Panc1 (cell line): ENCODE measurements around the gene MYADML2. TPM values are rescaled to one million over a fixed set of nuclear protein-coding genes. Genes with fewer than 3 reads are reported as not detected.

Experiments
- ATAC-seq: fragments of 200-7000 bp; cut with Tn5 transposase; 2 replicates; pipeline ENCODE4 v1.9.1; 2020; ENCODE audit warnings: mild to moderate bottlenecking, moderate library complexity
- BruUV-seq: library from RNA; stranded (reverse); fragments of 400-500 nt; replicated peaks from 2 replicates; lab custom pipeline; 2021; lab: Mats Ljungman, UMichigan
- CTCF ChIA-PET: fragments of 300-600 bp; sonication (Branson Sonifier 250); formaldehyde crosslinking; loops from one replicate; lab custom pipeline; 2022; ENCODE audit warnings: antibody characterized with exemption; lab: Charles Lee
- POLR2A ChIA-PET: fragments of 300-600 bp; sonication (Branson Sonifier 250); formaldehyde crosslinking; loops from one replicate; lab custom pipeline; 2022; ENCODE audit warnings: antibody characterized with exemption; lab: Charles Lee
- DNase-seq: peaks from one replicate; pipeline ENCODE4 v3.0.0-alpha.2; 2010; ENCODE audit warnings: low read depth, low spot score
- H3K27ac ChIP-seq: 2 replicates; pipeline ENCODE4 v1.5.1; 2011; ENCODE audit warnings: mild to moderate bottlenecking, low read length, inconsistent platforms
- H3K27me3 ChIP-seq: fragments of 200-500 bp; sonication (Bioruptor generic); 2 replicates; pipeline ENCODE4 v1.6.0; 2014; ENCODE audit warnings: low read length, inconsistent platforms; ENCODE audit not compliant: control insufficient read depth, insufficient read depth
- H3K36me3 ChIP-seq: fragments of 200-500 bp; sonication (Bioruptor generic); 2 replicates; pipeline ENCODE4 v1.5.1; 2014; ENCODE audit warnings: inconsistent platforms, mild to moderate bottlenecking, low read length, moderate library complexity; ENCODE audit not compliant: control insufficient read depth, insufficient read depth
- H3K4me1 ChIP-seq: 2 replicates; pipeline ENCODE4 v1.5.1; 2011; ENCODE audit warnings: inconsistent platforms, mild to moderate bottlenecking, low read length, moderate library complexity; ENCODE audit not compliant: control insufficient read depth, insufficient read depth
- H3K4me3 ChIP-seq, 2 experiments: 2 replicates each; pipeline ENCODE4 v1.5.1; 2011 to 2012; ENCODE audit warnings: low read depth in 2 of 2, low read length in 2 of 2, mild to moderate bottlenecking in 2 of 2, inconsistent platforms in 1 of 2, moderate library complexity in 1 of 2
- H3K9me3 ChIP-seq: fragments of 200-500 bp; sonication (Bioruptor generic); 2 replicates; pipeline ENCODE4 v1.5.1; 2014; ENCODE audit warnings: low read depth, mild to moderate bottlenecking, inconsistent platforms, low read length, moderate library complexity; ENCODE audit not compliant: control insufficient read depth, insufficient read depth
- POLR2AphosphoS5 ChIP-seq: IDR thresholded peaks from 2 replicates; pipeline ENCODE4 v1.6.1; 2012; ENCODE audit warnings: mild to moderate bottlenecking, low read depth, low read length, moderate library complexity
- SIN3A ChIP-seq: IDR thresholded peaks from 2 replicates; pipeline ENCODE4 v1.6.1; 2012; ENCODE audit warnings: low read depth, mild to moderate bottlenecking, low read length, moderate library complexity, borderline replicate concordance; ENCODE audit not compliant: insufficient read depth
- TCF7L2 ChIP-seq: IDR thresholded peaks from 2 replicates; pipeline ENCODE4 v1.6.1; 2011; ENCODE audit warnings: mild to moderate bottlenecking, low read depth, low read length, inconsistent platforms
- in situ Hi-C: cut with HindIII; loops from 2 replicates; pipeline ENCODE4 v1.10.0; 2016; ENCODE audit warnings: low sequenced_read_pairs, low pct_unique_long_range_greater_than_20kb
- intact Hi-C: fragments of 100-400 bp; cut with micrococcal nuclease; formaldehyde crosslinking; loops from one replicate; pipeline ENCODE4 v1.10.0; 2022; ENCODE audit not compliant: unreplicated experiment
- total RNA-seq: library from RNA; stranded (reverse); gene quantifications from one replicate; pipeline ENCODE4 v1.2.1, GENCODE V29; 2021; ENCODE audit not compliant: unreplicated experiment
- TF ChIP-seq, protein P1 (sequence below), 2 experiments: IDR thresholded peaks; 2 replicates each; pipeline ENCODE4 v1.6.1; 2011 to 2012; ENCODE audit warnings: low read depth in 2 of 2, control low read depth in 1 of 2, low read length in 1 of 2, mild to moderate bottlenecking in 1 of 2, moderate library complexity in 1 of 2; ENCODE audit not compliant: insufficient read depth in 1 of 2

MYADML2 gene
- total RNA-seq, 1 experiment from 2014 or later = not detected

- DNase-seq (no peak), ATAC-seq (peak; percentile 6; the same call in 1 of the 2 replicates)
- Histone ChIP-seq H3K36me3 (no peaks in the 10 kb centered on the region), H3K9me3 (no peaks in the 10 kb centered on the region), H3K27ac (no peak within 1 kb of the TSS), H3K27me3 (no peaks in the 10 kb centered on the region), H3K4me1 (peaks cover 27% of the 10 kb centered on the region), H3K4me3 (peak within 1 kb of the TSS in 1 of 2 experiments; percentile 13; a peak in 1 of 4 replicates)
- intact Hi-C loops = no loop called here
- no TSS peak for BruUV-seq
- TF ChIP-seq POLR2AphosphoS5 = no peak
- no peak for TF ChIP-seq TCF7L2
- TF ChIP-seq SIN3A = 0 out of 2 replicates have a peak, but pooled peaks have one; percentile 49
- in situ Hi-C loops = no loop called here
- ChIA-PET POLR2A (no interaction called here), CTCF (no interaction called here)
Measured at GRCh38 chr17:81902023-81902652, 44.9 kb downstream of the MYADML2 start, which contains the start of gene NPB. Gene NPB (plus strand): TSS chr17:81902238. CDS start chr17:81902278, 40 bp downstream.

DNA sequence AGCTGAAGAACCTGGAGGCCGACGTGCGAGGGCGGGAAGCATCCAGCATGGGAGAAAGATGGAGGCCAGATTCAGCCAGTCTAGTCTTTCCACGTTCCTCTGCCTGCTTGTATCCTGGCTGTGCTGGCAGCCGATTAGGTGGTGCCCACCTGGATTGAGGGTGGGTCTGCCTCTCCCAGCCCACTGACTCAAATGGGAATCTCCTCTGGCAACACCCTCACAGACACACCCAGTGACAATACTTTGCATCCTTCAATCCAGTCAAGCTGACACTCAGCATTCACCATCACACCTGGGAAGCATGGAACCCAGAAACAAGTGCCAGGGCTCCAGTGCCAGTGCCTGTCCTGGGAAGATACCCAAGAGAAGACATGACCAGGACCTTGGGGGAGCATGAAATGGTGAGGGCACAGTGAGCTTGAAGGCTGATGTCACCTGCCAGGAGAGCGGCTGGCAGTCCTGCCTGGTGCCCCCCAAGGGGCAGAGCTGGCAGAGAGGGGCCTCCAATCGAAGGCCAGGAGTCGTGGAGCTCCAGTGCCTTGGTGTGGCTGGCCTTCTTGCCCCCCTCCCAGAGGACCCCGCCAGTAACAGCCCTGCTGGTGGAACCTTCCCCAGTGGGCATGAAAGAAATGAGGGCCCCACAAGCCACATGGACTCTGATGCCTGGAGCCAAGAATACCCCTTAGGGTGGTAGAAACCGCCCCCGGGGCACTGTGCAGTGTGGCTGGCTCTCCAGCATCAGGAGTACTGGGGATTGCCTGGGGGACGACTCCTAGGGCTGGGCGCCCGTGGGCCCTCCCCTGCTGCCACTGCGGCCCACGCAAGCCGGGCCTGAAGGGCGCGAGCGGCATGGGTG is 45.6 kb downstream of the MYADML2 start:
- DNase-seq (no peak), ATAC-seq (no peak)
- Histone ChIP-seq H3K36me3 (no peaks in the 10 kb centered on the region), H3K4me3 (no peak overlapping the region), H3K9me3 (no peaks in the 10 kb centered on the region), H3K27me3 (no peaks in the 10 kb centered on the region), H3K4me1 (peaks cover 27% of the 10 kb centered on the region), H3K27ac (no peak overlapping the region)
- TF ChIP-seq SIN3A (no peak), POLR2AphosphoS5 (peak; percentile 46; the same call in 1 of the 2 replicates)
- CTCF ChIA-PET = no interaction called here
- intact Hi-C loops = no loop called here
- TSS peak; percentile 49 for BruUV-seq
- in situ Hi-C loops = no loop called here
- POLR2A ChIA-PET = no interaction called here

GRCh38 chr17:81900181-81900820 is 46.7 kb downstream of the MYADML2 start:
- ChIA-PET CTCF (no interaction called here), POLR2A (no interaction called here)
- no peak for DNase-seq
- intact Hi-C loops (no loop called here), in situ Hi-C loops (no loop called here)
- BruUV-seq = no TSS peak
- peak; percentile 6; the same call in 1 of the 2 replicates for ATAC-seq
- H3K4me3 ChIP-seq = no peak overlapping the region
- no peaks in the 10 kb centered on the region for H3K36me3 ChIP-seq
- TF ChIP-seq, protein P1, sequence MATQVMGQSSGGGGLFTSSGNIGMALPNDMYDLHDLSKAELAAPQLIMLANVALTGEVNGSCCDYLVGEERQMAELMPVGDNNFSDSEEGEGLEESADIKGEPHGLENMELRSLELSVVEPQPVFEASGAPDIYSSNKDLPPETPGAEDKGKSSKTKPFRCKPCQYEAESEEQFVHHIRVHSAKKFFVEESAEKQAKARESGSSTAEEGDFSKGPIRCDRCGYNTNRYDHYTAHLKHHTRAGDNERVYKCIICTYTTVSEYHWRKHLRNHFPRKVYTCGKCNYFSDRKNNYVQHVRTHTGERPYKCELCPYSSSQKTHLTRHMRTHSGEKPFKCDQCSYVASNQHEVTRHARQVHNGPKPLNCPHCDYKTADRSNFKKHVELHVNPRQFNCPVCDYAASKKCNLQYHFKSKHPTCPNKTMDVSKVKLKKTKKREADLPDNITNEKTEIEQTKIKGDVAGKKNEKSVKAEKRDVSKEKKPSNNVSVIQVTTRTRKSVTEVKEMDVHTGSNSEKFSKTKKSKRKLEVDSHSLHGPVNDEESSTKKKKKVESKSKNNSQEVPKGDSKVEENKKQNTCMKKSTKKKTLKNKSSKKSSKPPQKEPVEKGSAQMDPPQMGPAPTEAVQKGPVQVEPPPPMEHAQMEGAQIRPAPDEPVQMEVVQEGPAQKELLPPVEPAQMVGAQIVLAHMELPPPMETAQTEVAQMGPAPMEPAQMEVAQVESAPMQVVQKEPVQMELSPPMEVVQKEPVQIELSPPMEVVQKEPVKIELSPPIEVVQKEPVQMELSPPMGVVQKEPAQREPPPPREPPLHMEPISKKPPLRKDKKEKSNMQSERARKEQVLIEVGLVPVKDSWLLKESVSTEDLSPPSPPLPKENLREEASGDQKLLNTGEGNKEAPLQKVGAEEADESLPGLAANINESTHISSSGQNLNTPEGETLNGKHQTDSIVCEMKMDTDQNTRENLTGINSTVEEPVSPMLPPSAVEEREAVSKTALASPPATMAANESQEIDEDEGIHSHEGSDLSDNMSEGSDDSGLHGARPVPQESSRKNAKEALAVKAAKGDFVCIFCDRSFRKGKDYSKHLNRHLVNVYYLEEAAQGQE (IDR thresholded peaks at IDR 0.05; ENCODE audit: insufficient read depth in 1 of 2, low read depth in 2 of 2, low read length in 1 of 2) = no peak
- peak; percentile 22 for TF ChIP-seq POLR2AphosphoS5
- H3K4me1 ChIP-seq = peaks cover 27% of the 10 kb centered on the region
- no peaks in the 10 kb centered on the region for H3K9me3 ChIP-seq
- H3K27me3 ChIP-seq = no peaks in the 10 kb centered on the region
- H3K27ac ChIP-seq = no peak overlapping the region
